Prostate gland (tissue), 2 donors: ENCODE data around the gene USP47. TPM values are rescaled to one million over a fixed set of nuclear protein-coding genes. Genes with fewer than 3 reads are reported as not detected.
"Not testable (repeated sequence)": the region's sequence is repeated elsewhere in the genome, so short reads cannot be mapped to it uniquely, and the experiment has no call there.

ENCODE experiments used
- DNase-seq: peaks from one replicate; pipeline ENCODE4 v3.0.0-alpha.2; 2019; ENCODE audit warnings: low spot score
- H3K27ac ChIP-seq, 2 donors: fragments of 200-600 bp; sonication (generic); 2 replicates each; pipeline ENCODE4 v1.5.1; 2017 to 2019
- H3K27me3 ChIP-seq: fragments of 200-600 bp; sonication (generic); replicated peaks from 2 replicates; pipeline ENCODE4 v1.5.1; 2019; ENCODE audit not compliant: insufficient read depth
- H3K36me3 ChIP-seq, 2 donors: fragments of 200-600 bp; sonication (generic); 1 replicate in 1 of 2; 2 replicates in 1 of 2; pipeline versions ENCODE4 v1.5.1 to v1.8.1; 2017 to 2019
- H3K4me1 ChIP-seq: fragments of 200-600 bp; sonication (generic); replicated peaks from 2 replicates; pipeline ENCODE4 v1.5.1; 2019
- H3K4me3 ChIP-seq, 2 donors: fragments of 200-600 bp; sonication (generic); 2 replicates each; pipeline ENCODE4 v1.5.1; 2017 to 2019
- H3K9me3 ChIP-seq: fragments of 200-600 bp; sonication (generic); 2 replicates; pipeline ENCODE4 v1.5.1; 2017
- POLR2A ChIP-seq: fragments of 450-650 bp; IDR thresholded peaks from one replicate; pipeline ENCODE4 v1.6.1; 2016; ENCODE audit warnings: antibody characterized with exemption, mild to moderate bottlenecking
- POLR2AphosphoS5 ChIP-seq: sonication (generic); formaldehyde crosslinking; IDR thresholded peaks from one replicate; pipeline ENCODE4 v1.6.1; 2017; ENCODE audit warnings: antibody characterized with exemption
- WGBS: methylation state at CpG from one replicate; pipeline ENCODE4 v1.1.5; 2018; 5-methylcytosine and 5-hydroxymethylcytosine counted together
- intact Hi-C: fragments of 100-400 bp; cut with DNase I; formaldehyde crosslinking; loops from one replicate; pipeline ENCODE4 v1.14.2; 2022
- total RNA-seq, 2 donors: library from RNA; depleted of rRNA; stranded (reverse); fragments of >200 nt; gene quantifications; one replicate each; pipeline ENCODE4 v1.1.0, GENCODE V29; 2016
- TF ChIP-seq, protein P1 (sequence below), 4 experiments: fragments of 200-600 bp in 2 of 4; fragments of 450-650 bp in 2 of 4; sonication (generic) in 2 of 4; IDR thresholded peaks; 1 replicate in 3 of 4; 2 replicates in 1 of 4; pipeline ENCODE4 v1.5.1; 2016 to 2019; ENCODE audit warnings: antibody characterized with exemption in 4 of 4, mild to moderate bottlenecking in 2 of 4, moderate library complexity in 2 of 4

The USP47 gene
- total RNA-seq, 2 donors from 2014 or later, result 58.4 to 76.6 TPM

DNA sequence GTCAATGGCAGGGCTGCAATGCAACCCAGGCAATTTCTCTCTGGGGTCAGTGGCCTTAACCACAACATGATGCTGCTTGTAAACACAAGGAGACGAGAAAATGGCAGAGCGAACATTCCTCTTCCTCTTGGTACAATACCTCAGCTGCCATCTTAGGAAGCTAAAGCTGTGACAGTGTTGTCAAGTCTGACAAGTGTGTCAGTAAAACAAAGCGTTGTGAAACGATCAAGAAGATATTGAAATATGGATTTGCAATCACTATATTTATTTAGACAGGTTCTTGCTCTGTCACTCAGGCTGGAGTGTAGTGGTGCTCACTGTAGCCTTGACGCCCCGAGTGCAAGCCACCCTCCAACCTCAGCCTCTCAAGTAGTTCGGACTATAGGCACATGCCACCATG lies 14.5 kb upstream of the USP47 start:
- no peaks in the 10 kb centered on the region for H3K36me3 ChIP-seq
- no peak overlapping the region for H3K27ac ChIP-seq
- intact Hi-C loops, result no loop called here
- no peaks in the 10 kb centered on the region for H3K9me3 ChIP-seq
- H3K4me3 ChIP-seq, result no peak overlapping the region
- no peaks in the 10 kb centered on the region for H3K27me3 ChIP-seq
- H3K4me1 ChIP-seq, result no peaks in the 10 kb centered on the region
- WGBS, result 85% methylated on average over 7 of the region's 7 CpGs
- TF ChIP-seq, protein P1, sequence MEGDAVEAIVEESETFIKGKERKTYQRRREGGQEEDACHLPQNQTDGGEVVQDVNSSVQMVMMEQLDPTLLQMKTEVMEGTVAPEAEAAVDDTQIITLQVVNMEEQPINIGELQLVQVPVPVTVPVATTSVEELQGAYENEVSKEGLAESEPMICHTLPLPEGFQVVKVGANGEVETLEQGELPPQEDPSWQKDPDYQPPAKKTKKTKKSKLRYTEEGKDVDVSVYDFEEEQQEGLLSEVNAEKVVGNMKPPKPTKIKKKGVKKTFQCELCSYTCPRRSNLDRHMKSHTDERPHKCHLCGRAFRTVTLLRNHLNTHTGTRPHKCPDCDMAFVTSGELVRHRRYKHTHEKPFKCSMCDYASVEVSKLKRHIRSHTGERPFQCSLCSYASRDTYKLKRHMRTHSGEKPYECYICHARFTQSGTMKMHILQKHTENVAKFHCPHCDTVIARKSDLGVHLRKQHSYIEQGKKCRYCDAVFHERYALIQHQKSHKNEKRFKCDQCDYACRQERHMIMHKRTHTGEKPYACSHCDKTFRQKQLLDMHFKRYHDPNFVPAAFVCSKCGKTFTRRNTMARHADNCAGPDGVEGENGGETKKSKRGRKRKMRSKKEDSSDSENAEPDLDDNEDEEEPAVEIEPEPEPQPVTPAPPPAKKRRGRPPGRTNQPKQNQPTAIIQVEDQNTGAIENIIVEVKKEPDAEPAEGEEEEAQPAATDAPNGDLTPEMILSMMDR (IDR thresholded peaks at IDR 0.05), result no peak
- TF ChIP-seq POLR2AphosphoS5 (no peak), POLR2A (no peak)
- DNase-seq, result no peak

DNA sequence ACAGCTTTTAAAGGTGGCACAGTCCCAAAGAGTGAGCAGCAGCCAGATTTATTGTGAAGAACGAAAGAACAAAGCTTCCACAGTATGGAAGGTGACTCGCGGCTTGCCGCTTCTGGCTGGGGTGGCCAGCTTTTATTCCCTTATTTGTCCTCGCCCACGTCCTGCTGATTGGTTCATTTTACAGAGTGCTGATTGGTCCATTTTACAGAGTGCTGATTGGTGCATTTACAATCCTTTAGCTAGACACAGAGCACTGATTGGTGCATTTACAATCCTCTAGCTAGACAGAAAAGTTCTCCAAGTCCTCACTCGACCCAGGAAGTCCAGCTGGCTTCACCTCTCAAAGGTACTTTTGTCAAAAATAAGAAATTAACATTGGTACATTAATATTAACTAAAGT lies 10.4 kb upstream of the USP47 start:
- H3K27me3 ChIP-seq, H3K36me3 ChIP-seq, H3K4me3 ChIP-seq, DNase-seq, H3K4me1 ChIP-seq, intact Hi-C loops, H3K27ac ChIP-seq, H3K9me3 ChIP-seq: not testable (repeated sequence)
- WGBS, result 81% methylated on average over 7 of the region's 7 CpGs

DNA sequence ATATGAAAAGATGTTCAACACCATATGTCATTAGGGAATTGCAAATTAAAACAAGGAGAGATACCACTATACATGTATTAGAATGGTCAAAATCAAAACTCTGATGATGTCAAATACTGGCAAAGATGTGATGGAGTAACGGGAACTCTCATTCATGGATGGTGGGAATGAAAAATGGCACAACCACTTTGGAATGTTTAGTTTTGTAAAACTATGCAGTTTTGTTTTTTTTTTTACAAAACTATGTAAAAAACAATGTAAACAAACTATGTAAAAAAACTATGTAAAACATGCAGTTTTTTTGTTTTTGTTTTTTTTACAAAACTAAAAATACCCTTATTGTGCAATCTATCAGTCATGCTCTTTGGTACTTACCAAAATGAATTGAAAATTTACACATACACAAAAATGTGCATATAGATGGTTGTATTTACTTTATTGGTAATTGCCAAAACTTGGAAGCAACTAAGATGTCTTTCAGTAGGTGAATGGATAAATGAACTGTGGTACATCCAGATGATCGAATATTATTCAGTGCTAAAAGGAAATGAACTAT lies 5.0 kb upstream of the USP47 start:
- no peaks in the 10 kb centered on the region for H3K4me1 ChIP-seq
- intact Hi-C loops, result no loop called here
- H3K9me3 ChIP-seq, result no peaks in the 10 kb centered on the region
- WGBS, result 92% methylated on average over 2 of the region's 2 CpGs
- TF ChIP-seq POLR2AphosphoS5 (no peak), POLR2A (no peak)
- TF ChIP-seq, protein P1 (IDR thresholded peaks at IDR 0.05), result no peak
- H3K27me3 ChIP-seq, result no peaks in the 10 kb centered on the region
- H3K36me3 ChIP-seq, result no peaks in the 10 kb centered on the region
- H3K4me3 ChIP-seq, result no peak overlapping the region
- no peak overlapping the region for H3K27ac ChIP-seq
- no peak for DNase-seq

DNA sequence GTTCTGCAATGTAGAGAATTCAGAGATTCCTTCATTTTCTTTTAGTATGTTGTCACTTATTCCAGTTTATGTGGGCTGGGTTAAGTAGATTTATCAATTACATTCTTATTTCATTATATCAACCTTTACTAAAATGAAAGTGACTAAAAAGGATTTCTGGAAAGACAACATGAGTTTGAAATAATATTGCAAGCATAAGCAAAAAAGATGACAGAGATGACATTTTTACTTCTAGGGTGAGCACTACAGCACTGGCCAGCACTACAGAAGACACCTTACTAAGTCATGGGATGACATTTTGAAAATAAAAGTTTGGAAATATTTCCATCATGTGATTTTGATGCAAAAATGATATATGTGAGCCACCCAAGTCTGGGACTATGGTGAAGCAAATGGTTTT lies 2.1 kb upstream of the USP47 start:
- TF ChIP-seq POLR2A, result no peak
- TF ChIP-seq POLR2AphosphoS5, result no peak
- TF ChIP-seq, protein P1 (IDR thresholded peaks at IDR 0.05), result no peak
- no peak for DNase-seq

DNA sequence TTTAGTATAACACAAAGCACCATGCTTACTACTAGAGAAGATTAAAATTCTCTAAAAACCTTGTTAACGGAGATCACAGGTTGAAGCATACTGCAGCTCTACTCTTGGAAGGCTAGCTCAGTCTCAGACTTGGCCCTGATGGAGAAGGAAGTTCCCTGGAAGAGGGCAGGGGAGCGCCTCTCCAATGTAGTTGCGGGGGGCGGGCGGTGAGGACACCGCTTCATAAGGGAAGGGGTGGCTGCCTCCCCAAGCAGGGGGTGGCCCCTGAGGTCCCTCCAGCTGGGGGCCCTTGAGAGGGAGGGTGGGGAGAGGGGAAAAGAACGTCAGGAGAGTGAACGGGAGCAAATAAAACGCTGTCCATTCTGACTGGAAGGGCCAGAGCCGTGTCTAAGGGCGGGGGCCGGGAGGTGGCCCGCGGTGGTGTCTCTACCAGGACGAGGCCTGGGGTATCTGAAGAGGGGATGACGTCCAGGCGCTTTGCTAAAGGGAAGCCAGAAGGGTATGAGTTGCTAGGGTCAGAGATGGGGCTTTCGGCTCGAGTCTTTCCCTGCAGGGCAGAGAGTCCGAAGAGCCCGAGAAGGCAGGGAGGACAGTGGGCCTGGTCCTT lies 553 bp upstream of the USP47 start:
- DNase-seq, result peak; percentile 40
- H3K9me3 ChIP-seq, result no peaks in the 10 kb centered on the region
- TF ChIP-seq, protein P1 (IDR thresholded peaks at IDR 0.05), result no peak
- TF ChIP-seq POLR2A, result peak; percentile 11
- peak overlapping the region; percentile 77 to 79 for H3K4me3 ChIP-seq
- no peaks in the 10 kb centered on the region for H3K27me3 ChIP-seq
- WGBS, result 3% methylated on average over 21 of the region's 21 CpGs
- H3K4me1 ChIP-seq, result peaks cover 8% of the 10 kb centered on the region
- peak overlapping the region; percentile 98 to 99 for H3K27ac ChIP-seq
- H3K36me3 ChIP-seq, result no peaks in the 10 kb centered on the region
- intact Hi-C loops, result no loop called here

More for the DNA sequence above, 2.1 kb upstream of the USP47 start:
- Histone ChIP-seq H3K27me3 (no peaks in the 10 kb centered on the region), H3K9me3 (no peaks in the 10 kb centered on the region), H3K4me3 (no peak overlapping the region), H3K36me3 (no peaks in the 10 kb centered on the region), H3K27ac (no peak overlapping the region), H3K4me1 (peaks cover 7% of the 10 kb centered on the region)
- intact Hi-C loops, result no loop called here
